HG03095 (cell line): Measurements from ENCODE around the gene KIF1A.

Experiments
- ATAC-seq: cut with Tn5 transposase; IDR thresholded peaks from one replicate; pipeline ENCODE4 v1.9.1; 2021; ENCODE audit warnings: moderate library complexity; ENCODE audit not compliant: unreplicated experiment

Gene KIF1A

DNA sequence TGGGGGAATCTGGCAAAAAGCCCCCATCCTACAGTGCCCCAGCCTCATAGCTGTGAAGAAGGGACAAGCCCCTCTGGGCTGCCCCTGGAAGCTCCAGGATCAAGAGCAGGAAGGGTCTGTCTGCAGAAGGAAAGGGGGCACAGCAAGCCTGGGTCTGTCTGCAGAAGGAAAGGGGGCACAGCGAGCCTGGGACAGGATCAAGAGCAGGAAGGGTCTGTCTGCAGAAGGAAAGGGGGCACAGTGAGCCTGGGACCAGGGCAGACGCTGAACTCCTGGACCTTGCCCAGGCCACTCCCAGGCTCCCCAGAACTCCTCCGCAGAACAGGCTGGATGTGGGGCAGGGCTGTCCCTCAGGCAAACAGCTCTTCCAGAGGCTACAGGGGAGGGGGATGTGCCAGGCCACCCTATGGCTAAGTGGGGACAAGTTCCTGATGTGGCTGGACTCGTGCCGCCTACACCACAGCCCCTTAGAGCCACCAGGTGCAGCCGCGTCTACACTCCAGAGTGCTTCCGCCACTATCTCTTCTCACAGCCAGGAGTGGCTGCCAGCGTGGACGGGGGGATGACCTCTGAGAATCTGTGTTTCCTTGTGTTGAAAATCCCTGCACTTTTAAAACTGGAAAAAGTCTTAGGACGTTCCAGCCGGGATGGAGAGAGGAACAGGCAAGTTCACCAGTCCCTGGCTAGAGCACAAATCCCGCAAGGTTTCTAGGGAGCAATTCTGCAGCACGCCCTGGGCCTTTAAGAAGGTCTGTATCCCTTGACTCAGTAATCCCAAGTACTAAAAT, 20.8 kb downstream of the KIF1A start:
- no peak for ATAC-seq

DNA sequence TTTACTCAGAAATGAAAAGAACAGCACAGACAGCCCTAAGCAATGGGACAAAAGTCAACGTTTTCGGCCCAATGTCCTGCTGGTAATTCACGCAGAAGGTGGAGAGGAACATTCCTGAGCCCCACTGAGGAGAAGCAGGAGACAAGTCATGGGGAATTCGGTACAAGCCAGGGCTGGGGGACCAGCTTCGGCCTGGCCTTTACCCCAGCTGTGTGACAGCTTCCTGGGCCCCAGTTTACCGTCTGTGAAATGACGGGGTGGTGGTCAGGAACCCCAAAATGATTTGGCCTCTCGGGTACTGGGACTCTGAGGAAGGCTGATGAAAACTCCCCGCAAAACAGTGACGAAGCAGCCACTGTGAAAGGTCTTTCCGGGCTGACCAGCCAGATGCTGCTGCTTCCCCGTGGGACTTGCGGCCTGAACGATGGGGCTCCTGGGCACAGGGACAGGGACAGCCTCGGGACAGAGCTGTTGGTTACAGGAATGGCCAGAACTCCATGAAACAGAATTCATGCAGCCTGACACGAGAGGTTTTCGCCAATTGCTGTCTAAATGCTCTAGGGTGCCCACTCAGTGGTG, 21.6 kb downstream of the KIF1A start:
- ATAC-seq: no peak

DNA sequence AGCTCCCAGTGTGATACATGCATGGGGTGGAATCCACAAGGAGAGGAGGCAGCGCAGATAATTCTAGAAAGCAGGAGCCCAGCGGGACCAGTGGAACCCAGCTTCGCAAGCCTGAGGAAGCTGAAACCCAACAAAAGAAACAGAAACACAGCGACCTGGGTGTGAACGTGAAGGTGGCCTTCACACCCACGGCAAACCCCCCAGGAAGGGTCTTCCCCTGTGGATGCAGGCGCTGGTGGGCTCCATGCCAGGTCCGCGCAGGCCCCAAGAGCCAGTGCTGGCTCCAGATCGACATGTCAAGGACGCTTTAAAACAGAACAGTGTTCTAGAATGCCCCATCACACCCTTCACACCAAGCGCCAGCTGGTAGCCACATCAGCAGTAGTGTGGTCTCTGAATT, 22.1 kb downstream of the KIF1A start:
- ATAC-seq: no peak

DNA sequence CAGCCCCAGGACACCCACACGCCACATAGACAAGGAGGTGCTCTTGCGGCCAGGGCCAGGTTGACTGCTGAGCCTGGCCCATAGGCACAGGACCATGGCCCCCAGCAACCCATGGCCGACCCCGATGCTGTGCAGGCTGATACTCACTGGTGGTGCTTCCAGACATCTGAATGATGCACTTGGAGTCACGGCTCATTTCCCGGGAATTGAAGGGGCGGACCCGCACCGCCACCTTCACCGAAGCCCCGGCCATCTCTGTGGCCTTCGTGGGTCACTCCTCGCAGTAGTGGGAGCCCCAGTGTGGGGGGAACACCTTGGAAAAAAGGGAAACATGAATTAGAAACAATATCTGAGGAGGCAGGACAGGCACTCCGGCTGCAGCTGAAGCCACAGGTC, 22.5 kb downstream of the KIF1A start:
- no peak for ATAC-seq

DNA sequence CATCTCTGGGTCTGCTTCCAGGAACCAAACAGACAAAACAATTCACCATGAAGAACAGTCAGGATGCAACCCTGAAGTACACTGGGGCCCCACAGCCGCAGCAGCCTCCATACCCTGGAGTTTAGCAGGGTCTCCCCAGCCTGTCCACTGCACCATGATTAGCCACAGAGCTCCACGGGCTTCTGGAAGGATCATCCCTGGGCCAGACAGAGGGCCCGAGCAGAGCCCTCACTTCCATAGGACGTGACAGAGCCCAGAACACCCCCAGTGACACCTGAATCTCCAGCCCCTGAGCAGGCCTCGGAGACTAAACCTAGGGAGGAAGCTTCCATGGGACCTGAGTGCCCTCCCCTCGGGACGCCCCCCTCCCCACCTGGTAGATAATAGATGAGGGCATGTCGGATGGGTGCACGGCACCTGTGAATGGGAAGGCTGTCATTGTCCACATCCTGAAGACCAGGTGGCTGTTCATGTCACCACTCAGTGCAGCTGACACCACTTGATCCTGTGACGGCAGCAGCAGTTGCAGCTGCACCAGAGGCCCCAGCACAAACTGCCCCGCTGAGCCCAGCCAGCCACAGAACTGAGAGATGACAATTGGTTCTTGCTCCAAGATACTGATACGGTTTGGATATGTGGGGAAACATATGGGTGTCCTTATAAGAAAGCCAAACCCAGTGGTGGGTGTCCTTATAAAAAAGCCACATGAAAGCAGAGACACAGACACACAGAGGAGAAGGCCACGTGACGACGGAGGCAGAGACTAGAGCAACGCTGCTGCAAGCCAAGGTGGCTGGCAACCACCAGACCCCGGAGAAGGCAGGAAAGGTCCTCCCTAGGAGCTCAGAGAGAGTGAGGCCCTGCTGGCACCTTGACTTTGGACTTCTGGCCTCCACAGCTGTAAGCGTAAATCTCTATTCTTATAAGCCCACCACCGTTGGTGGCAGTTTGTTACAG, 23.2 kb downstream of the KIF1A start:
- ATAC-seq: no peak

DNA sequence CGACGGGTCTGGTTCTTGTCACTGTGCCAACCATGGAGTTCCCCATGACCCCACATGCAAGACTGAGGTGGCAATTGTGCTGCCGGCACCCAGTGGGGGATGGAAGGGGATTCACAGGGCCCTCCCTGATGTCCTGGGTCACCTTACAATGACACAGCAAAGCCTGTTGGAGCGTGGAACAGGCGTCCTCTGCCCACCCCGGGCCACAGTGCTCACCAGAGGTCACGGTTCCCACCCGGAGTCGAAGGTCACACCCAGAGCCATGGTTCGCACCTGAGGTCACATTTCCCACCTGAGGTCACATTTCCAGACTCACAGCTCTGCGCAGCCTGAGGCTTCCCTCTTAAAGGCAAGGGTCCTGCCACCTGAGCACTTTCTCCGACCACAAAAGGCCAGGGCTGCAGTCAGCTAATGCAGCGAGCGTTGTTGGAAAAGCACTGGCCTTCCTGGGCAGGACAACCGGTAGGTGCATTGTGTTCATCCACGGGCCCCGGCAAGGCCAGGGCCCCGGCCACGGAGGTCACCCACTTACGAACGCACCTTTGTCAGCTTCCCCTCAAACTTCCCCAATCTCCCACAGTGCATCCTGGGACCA, 24.0 kb downstream of the KIF1A start:
- ATAC-seq: no peak

DNA sequence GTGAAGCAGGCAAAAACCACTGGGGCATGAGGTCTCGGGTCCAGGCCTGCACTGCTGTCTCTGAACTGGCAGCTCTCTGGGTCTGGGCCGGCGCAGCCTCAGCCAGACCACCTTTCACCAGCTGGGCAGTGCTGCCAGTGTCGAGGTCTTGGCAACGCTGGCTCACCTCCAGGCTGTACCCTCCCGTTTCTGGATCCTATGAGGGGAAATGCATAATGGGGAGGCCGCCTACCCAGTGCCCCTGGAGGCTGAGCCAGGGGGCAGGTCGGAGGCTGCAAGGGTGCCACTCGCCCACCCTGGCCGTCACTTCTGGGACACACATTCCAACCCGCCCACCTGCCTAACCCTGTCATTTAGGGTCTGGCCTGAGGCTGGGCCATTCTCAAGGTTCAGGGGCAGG, 24.6 kb downstream of the KIF1A start:
- ATAC-seq: no peak

DNA sequence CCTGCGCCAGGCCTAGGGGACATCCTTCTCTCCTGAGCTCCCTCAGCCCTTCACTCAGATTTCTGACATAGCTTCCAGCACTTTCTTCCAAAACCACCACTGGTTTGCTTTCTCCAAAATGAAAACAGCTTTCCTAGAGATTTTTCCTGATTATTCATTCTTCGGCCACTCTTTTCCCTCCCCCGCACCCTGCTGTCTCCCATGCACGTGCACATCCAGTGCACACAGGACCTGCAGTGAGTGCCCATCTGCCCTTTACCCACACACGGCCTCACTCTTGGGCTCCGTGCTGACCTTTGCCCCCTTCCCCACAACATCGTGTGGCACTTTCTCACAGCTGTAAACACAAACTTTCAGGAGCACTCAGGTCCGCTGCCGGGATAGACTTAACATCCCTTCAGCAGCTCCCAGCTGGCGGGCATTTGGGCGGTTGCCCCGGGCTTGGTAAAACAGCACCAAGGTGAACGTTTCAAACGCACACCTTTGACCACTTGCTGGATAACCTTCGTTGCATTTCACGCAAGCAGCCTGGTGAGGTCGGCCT, 25.8 kb downstream of the KIF1A start:
- ATAC-seq: no peak

DNA sequence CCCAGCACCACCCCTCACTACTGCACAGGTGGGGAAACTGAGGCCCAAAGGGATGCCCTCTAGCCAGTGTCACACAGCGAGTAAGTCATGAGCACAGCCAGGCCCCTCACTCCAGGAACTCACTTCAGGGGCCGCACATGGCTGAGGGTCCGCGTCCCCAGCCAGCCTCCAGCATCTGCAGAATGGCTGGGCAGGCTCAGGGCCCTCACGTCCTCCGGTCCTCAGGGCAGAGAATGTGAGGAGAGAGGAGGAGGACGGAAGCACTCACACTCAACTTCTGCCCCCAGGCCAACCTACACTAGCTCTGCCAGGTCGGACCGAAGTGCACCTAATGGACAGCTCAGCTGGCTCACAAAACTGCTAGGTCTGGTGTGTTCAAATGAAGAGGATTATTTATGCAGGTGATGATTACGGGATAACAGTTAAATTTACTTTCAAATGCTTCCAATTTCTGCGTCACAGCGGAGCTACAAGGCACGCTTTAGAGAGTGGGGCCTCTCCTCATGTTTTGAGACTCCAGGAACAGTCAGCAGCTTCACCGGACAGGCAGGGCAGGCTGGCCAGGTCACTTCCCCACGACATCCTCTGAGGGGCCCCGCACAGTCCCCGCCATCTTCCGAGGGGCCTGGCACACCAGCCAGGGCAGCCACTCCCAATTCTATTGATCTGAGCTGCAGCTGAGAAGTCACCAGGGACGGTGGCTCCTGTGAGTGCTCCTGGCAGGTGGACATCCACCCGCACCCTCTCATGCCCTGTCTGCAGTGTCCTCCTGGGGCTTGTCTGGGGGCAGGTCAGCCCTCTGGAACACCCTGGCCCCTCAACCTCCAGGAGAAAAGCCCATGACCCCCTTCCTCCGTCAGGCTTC, 26.5 kb downstream of the KIF1A start:
- no peak for ATAC-seq

DNA sequence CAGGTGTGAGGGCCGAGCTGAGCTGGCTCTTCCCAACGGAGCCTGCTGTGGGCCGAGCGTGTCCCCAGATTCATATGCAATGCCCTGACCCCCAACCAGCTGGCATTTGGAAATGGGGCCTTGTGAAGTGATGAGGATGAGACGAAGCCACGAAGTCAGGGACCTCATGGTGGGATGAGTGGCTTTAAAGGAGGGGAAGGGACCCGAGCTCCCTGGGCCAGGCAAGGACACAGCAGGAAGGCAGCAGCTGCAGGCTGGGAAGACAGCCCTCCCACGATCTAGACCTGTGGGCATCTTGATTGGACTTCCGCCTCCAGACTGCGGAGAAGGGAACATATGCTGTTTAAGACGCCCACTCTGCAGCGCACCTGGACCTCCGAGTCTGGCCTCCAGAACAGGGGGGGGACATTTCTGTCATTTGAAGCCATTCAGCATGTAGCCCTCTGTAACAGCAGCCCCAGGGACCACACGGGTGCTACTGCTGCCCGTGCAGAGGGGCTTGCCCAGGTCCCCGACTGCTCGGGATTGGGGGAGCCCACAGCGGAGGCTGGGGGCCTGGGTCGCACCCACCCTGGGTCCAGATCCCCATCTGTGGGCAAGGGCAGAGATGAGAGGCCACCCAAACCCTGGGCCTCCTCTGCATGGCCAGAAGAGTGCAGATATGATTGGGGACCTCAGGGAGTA, 27.2 kb downstream of the KIF1A start:
- ATAC-seq: no peak

DNA sequence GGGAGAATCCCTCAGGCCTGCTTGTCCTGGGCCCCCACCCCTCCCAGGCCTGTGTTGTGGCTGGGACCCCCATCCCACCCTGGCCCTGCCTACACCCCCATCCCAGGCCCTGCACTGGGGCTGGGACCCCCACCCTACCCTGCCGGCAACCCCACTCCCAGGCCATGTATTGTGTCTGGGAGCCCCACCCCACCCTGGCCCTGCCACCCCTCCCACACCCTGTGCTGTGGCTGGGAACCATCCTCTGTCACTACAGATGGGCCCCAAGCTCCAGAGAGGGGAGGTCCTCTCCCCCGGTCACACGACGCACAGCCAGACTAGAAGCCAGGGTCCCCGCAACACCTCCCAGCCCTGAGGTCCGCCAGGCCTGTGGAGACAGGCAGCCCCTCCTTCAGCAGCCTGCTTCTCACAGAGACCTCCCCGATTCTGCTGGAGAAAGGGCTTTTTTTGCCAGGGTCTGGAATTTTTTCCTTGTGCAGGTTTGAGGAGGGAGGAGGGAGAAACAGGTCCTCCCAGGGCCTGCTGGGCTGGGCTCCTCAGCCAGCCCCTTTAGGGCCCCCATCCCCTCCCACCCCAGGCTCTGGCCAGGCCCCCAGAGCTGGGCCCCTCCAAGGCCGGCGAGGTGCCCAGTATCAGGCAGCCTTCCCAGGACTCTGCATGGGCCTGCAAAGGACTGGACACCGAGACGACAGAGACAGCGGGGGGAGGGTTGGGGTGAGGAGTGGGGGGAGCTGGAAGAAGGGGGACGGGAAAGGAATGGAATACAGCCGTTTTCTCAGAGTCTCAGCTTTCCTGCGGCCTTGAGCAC, 28.0 kb downstream of the KIF1A start:
- ATAC-seq: no peak

DNA sequence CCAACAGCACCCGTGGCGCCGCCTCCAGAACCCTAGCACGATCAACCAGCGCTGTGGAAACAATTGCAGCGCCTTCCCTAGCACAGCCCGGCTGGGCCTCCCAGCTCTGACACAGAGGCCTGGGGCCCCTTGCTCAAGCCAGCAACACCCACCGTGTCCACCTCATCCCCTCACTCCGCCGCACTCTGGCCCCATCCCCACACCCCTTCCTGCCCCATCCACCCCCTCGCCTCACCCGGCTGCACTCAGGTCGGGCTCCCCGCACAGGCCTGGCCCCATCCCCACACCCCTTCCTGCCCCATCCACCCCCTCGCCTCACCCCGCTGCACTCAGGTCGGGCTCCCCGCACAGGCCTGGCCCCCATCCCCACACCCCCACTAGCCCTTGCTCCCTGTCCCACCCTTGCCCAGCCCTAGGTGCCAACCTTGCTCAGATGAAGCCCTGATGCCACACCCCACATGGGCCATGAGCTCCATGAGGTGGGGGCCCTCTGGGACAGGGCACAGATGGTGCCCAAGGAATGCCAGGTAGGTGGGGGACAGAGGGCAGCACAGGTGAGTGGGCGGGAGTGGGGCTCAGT, 28.7 kb downstream of the KIF1A start:
- ATAC-seq: no peak

DNA sequence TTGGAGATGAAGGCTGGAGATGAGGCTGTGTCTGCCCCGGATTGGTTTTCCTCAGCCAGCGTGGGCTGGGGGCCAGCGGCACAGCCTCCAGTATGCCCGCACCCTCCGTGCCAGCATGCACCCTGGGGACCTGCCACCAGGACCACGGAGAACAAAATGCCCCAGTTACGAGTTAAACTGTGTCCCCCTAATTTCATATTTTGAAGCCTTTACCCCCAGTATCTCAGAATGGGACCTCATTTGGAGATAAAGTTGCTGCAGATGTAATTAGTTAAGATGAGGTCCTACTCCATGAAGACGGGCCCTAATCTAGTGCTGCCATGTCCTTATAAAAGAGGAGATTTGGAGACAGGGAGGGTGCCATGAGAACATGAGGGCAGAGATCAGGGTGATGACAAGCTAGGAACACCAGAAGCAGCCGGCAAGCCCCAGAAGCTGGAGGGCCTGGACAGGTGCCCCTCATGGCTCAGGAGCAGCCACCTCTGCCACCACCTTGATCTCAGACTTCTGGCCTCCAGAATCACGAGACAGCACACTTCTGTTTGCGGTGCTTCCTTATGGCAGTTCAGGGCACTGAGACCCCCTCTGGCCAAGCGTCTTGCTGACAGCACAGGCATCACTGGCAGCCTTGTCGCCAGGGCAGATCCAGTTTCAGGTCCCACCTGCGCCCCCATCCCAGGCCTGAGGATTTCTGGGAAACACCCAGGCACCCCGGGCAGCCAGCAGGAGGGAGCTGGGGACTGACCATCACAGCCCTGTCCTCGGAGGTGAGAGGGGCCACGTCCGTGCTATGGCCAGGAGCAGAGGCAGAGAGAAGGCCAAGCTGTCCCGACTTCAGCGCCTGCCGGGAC, 29.4 kb downstream of the KIF1A start:
- no peak for ATAC-seq

DNA sequence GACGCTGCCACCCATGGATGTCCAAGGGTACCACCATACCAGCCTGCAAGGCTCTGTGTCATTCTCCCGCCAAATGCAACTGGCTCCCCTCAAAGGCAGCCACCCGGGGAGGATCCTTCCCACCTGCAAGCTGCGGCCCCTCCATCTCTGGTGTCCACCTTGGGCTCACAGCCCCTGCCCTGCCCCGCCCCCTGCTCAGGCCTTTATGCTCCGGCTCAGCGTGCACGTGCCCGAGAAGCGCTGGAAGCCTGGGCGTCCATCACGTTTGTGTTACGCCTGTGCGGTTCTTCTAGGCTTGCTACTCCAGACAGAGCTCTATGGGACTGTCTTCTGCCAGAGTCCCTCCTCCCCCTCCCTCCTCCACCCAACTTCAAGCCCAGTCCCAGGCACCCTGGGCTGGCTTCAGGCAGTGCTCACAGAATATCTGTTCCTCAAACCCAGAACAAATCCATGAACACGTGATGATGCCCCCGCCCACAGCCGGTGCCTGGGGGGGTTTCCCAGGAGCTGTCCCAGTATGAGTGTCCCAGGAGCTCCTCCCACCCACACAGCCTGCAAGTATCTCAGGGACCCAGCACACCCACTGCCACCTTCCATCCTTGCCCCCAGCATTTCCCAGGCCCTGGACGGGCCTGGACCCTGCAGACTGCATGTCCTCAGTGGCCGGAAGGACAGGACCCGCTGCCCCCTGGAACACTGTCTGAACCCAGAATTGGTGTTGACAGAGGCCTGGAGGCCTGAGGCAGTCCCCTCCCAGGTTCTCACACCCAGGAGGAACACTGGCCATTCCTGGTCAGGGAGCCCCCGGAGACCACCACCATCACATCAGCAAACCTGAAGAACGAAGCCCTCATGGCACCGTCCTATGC, 30.3 kb downstream of the KIF1A start:
- no peak for ATAC-seq

DNA sequence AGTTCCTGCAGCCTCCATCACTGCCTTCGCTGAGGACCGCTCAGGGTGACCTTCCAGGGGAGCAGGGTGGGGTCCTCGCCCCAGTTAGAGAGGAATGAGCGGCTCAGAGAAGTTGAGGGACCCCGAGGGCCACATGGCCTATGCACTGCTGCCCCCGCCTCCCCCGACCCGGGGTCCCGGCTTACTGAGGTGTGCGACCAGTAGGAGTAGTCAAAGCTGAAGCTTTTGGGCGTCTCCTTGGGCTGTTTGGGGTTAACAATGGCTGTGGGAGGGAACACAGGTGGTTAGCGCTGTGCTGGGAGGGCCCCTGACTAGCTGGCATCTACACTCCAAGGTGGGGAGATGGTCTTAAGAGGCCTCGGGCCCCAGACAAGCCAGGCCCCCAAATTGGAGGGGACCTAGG, 31.0 kb downstream of the KIF1A start:
- ATAC-seq: no peak

DNA sequence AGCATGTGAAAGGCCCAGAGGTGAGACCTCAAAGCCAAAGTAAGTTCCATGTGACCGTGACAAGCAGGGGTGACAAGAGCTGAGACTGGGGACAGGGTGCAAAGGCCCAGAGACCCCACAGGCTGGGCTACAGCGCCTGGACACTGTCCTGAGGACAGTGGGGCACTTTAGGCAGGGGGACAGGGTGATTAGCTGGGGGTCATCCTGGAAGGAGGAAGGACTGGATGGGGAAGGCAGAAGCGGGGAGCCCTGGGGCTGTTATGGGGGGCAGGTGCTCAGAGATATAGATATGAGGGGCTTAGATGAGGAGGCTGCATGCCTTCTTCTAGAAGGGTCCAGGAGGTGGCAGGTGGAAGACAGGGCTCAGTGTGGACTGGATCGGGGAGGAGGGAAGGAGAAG, 31.5 kb downstream of the KIF1A start:
- no peak for ATAC-seq
